Tracheal epithelial cell (primary cell): ENCODE measurements around the gene ZYG11B. TPM values are rescaled to one million over a fixed set of nuclear protein-coding genes. Genes with fewer than 3 reads are reported as not detected.

Source experiments
- total RNA-seq: library from RNA; depleted of rRNA; stranded (reverse); fragments of >200 nt; gene quantifications from 2 replicates; pipeline ENCODE4 v1.2.1, GENCODE V29; 2014

Gene ZYG11B
- 28.4 and 31.1 TPM in 2 replicates for total RNA-seq

DNA sequence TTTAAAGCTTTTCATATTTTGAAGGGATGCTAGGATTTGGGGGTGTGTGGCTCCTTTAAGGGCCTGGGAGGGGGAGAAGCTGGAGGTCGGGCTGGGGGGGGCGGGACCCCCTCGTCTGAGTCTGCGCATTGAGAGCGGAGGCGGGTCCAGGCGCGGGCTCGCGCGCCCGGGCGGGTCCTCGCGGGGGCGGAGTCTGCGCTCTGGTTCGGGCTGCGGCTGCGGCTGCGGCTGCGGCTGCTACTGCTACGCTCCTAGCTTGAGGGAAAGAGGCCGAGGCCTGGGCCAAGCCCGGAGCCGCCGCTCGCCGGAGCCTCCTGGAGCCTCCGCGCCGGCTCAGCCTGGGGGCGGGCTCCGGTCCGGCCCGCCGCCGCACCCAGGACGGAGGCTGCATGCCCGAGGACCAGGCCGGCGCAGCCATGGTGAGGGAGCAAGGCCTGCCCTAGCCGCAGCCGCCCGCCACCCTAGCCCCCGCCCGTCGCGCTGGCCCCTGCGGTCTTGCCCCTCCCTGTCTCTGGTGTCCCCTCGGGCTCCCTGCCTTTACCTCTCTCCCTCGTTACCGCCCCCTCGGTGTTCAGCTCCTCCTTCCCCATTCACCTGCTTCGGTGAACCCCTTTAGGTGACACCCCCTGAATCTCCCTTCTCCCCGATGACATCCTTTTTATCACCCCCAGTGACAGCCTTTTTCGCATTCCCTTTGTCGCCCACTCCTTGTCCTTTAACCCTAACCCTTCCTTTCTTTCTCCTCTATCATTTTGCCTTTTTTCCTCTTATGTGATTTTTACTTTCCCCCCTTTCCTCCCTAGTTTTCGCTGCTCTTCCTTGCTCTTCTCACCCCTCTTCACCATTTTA, at the start of gene ZYG11B:
TSS of gene ZYG11B (plus strand) at position 189 of the 849 bp plus-strand sequence. CDS start at position 390, 201 bp downstream.

DNA sequence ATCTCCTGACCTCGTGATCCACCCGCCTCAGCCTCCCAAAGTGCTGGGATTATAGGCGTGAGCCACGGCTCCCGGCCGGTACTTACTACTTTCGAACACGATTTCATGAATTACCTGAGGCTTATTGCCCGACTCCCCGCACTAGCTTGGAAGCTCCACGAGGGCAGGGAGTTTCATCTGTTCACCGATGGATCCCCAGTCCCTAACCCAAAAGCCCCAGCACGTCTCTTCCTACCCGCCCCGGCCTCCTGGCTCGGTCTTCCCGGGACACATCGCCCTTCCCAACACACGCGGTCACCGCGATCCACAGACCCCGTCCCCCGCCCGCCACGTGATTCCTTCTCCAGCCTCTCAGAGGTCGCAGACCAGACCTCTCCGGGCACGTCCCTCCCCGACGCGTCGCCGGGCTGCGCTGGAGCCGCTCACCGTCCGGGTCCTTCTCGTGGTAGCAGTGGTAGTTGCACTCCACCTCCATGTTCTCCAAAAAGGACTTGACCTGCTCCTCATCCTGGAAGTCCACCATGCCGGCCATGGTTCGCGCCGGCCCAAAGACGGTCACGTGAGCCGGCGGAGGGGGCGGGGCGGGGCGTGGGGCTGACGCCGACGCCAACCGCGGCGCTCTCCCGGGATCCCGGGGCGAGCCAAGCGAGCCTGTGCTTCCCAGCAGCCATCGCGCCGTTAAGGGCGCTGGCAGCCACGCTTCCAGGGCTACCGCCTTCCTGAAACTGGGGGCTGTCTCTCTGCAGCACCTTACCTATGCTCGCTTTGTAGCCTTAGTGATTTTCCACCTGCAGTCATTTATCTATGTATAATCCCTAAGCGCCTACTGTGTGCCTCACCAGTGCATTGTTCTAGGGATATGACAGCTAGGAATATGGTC, 28.2 kb upstream of the ZYG11B start, which contains the start of gene COA7:
TSS of gene COA7 (minus strand) at position 553 of the 880 bp plus-strand sequence. CDS start at position 532, 21 bp downstream.

DNA sequence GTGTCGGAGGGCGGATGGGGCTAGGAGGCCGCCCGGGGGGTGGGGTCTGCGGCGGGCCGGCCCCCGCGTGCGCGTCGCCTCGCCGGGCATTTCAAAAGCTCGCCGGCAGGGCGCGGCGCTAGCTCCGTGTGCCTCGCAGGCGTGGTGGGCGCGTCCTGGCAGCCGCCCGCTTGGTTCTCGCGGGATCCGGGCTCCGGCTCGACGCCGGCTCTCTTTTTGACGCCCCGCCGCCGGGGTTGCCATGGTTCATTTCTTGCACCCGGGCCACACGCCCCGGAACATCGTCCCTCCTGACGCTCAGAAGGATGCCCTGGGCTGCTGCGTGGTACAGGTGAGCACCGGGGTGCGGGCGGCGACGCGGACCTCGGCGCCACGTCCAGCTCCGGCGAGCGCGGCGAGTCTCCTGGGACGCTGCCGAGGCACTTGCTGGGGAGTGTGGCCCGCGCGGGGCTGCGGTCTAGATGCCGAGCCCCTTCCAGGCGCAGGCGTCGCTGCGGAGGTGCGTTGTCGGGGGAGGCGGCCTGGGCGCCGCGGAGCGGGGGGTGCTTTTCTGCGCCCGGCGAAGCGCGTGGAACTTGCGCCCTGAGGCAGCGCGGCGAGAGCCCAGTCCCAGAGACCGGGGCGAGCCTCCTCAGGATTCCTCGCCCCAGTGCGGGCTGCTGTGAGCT, 116.5 kb downstream of the ZYG11B start, which contains the start of gene ZYG11A:
TSS of gene ZYG11A (plus strand) at position 118 of the 668 bp plus-strand sequence. CDS start at position 242, 124 bp downstream.

Other genes with a start within 250 kb of the ZYG11B start
- 20.0 and 28.1 TPM in 2 replicates for gene TUT4, start 173.4 kb upstream of the ZYG11B start, total RNA-seq
- 2.3 and 6.0 TPM in 2 replicates for gene GPX7, start 124.1 kb upstream of the ZYG11B start, total RNA-seq
- gene SHISAL2A, start 93.3 kb upstream of the ZYG11B start, total RNA-seq, result not detected in 2 replicates
- 10.4 and 12.0 TPM in 2 replicates for gene COA7, start 28.1 kb upstream of the ZYG11B start, total RNA-seq
- 0.48 TPM in 1 of 2 replicates, not detected in the other for gene ZYG11A, start 116.3 kb downstream of the ZYG11B start, total RNA-seq
- gene ECHDC2, start 195.3 kb downstream of the ZYG11B start, total RNA-seq, result 17.6 and 30.5 TPM in 2 replicates
- 88.2 and 95.5 TPM in 2 replicates for gene SCP2, start 200.8 kb downstream of the ZYG11B start, total RNA-seq